Suprapubic skin (tissue), 3 donors: ENCODE results near the gene EXD3.

ENCODE experiments used
- EP300 ChIP-seq: sonication (generic); formaldehyde crosslinking; IDR thresholded peaks from one replicate; pipeline ENCODE4 v1.6.1; 2017; ENCODE audit warnings: antibody characterized with exemption
- POLR2A ChIP-seq, 2 donors: fragments of 450-650 bp; IDR thresholded peaks; one replicate each; pipeline ENCODE4 v1.6.1; 2017; ENCODE audit warnings: antibody characterized with exemption in 2 of 2, mild to moderate bottlenecking in 2 of 2, moderate library complexity in 2 of 2
- TF ChIP-seq, protein P1 (sequence below), 2 donors: fragments of 200-600 bp in 1 of 2; fragments of 450-650 bp in 1 of 2; sonication (generic) in 1 of 2; IDR thresholded peaks; one replicate each; pipeline ENCODE4 v1.5.1; 2016 to 2019; ENCODE audit warnings: antibody characterized with exemption in 2 of 2, mild to moderate bottlenecking in 1 of 2, moderate library complexity in 1 of 2

- TF ChIP-seq POLR2A (IDR thresholded peaks at IDR 0.05) (no peak), EP300 (no peak)
- TF ChIP-seq, protein P1, sequence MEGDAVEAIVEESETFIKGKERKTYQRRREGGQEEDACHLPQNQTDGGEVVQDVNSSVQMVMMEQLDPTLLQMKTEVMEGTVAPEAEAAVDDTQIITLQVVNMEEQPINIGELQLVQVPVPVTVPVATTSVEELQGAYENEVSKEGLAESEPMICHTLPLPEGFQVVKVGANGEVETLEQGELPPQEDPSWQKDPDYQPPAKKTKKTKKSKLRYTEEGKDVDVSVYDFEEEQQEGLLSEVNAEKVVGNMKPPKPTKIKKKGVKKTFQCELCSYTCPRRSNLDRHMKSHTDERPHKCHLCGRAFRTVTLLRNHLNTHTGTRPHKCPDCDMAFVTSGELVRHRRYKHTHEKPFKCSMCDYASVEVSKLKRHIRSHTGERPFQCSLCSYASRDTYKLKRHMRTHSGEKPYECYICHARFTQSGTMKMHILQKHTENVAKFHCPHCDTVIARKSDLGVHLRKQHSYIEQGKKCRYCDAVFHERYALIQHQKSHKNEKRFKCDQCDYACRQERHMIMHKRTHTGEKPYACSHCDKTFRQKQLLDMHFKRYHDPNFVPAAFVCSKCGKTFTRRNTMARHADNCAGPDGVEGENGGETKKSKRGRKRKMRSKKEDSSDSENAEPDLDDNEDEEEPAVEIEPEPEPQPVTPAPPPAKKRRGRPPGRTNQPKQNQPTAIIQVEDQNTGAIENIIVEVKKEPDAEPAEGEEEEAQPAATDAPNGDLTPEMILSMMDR (IDR thresholded peaks at IDR 0.05) = no peak
Measured at GRCh38 chr9:137416563-137417151, 6.3 kb downstream of the EXD3 start.
